ENCODE data around the gene TMEM154.

Gene TMEM154

DNA sequence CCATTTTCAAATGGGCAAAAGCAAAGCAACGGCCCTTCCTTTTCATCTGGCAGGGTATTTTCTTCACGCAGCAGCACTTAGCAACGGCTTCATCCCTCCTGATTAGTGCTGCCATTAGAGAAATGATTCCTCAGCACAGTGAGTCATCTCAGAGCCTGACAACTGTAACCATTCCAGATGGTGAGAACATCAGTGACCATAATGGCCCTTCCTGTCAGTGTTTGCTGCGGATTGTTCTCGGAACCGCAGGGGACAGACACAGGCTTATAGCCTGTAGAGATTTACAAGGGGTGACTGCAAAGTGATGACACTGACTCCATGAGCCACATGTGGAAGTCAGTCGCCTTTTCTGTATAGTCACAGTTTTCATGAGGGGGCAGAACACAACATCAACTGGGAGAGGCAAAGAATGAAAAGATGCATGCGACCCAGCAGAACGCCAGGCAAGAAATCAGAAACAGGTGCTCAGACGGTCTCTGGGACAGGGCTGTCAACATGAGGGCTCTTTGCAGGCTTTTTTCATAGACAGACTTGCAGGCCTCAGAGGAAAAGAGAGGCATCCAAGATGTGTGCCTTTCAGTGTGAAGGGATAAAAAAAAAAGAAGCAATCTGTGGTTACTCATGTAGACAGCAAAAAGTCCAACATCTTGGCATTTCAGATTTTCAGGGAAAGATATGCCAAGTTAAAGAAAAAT, 74.0 kb downstream of the TMEM154 start:
- TF ChIP-seq, protein P1, sequence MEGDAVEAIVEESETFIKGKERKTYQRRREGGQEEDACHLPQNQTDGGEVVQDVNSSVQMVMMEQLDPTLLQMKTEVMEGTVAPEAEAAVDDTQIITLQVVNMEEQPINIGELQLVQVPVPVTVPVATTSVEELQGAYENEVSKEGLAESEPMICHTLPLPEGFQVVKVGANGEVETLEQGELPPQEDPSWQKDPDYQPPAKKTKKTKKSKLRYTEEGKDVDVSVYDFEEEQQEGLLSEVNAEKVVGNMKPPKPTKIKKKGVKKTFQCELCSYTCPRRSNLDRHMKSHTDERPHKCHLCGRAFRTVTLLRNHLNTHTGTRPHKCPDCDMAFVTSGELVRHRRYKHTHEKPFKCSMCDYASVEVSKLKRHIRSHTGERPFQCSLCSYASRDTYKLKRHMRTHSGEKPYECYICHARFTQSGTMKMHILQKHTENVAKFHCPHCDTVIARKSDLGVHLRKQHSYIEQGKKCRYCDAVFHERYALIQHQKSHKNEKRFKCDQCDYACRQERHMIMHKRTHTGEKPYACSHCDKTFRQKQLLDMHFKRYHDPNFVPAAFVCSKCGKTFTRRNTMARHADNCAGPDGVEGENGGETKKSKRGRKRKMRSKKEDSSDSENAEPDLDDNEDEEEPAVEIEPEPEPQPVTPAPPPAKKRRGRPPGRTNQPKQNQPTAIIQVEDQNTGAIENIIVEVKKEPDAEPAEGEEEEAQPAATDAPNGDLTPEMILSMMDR (IDR thresholded peaks at IDR 0.05): no peak

DNA sequence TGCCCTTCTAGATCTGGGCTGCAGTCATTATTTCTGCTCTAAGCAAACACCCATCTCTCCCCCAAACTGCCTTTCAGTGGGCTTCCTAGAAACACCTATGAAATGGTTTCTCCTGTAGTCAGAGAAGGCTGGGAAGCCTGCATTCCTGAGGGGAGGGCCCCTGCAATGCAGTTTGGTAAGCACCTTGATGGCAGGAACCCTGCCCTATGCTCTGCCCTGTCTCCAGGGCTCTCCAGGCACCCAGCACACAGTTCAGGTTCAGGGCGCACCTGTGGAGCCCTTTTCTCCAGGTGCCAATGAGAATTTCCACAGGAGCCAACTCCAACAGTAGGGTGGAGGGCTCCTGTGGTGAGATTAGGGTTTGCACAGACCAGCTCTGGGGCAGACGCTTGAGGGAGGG, 74.8 kb downstream of the TMEM154 start:
- TF ChIP-seq, protein P1 (IDR thresholded peaks at IDR 0.05): no peak

DNA sequence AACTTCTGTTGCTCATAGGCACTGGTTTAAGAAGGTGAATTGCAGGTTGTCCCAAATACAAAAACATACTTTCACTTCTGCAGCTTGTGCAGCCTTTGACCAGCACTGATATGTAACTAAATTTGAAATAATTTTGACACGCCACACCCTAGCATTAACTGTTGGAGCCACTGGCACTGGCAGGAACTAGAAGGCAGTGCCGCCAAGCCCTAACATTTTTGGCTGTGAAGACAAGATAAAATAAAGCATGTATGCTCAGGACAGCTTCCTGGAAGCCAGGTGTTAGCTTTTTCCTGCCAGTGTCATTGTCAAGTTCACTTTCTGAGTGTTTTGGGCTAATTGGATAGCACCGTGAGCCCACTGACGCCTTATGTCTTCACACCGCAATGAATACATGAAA, 78.6 kb downstream of the TMEM154 start:
- TF ChIP-seq, protein P1 (IDR thresholded peaks at IDR 0.05): no peak

DNA sequence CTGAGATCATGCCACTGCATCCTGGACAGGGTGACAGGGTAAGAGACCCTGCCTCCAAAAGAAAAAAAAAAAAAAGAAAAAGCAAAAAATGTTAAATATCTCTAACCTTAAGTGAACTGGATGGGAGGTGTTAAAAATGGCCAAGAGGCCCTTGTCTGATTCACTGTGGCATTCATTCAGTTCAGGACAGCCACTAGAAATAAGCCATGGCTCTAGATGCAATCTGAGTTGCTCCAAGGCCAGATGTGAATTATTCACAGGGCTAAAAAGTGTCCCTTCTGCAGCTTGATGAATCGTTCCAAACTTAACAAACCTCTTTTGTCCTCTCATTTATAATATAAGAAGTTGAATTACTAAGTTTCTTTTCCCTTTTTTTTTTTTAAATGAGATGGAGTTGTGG, 80.2 kb downstream of the TMEM154 start:
- TF ChIP-seq, protein P1 (IDR thresholded peaks at IDR 0.05): no peak

DNA sequence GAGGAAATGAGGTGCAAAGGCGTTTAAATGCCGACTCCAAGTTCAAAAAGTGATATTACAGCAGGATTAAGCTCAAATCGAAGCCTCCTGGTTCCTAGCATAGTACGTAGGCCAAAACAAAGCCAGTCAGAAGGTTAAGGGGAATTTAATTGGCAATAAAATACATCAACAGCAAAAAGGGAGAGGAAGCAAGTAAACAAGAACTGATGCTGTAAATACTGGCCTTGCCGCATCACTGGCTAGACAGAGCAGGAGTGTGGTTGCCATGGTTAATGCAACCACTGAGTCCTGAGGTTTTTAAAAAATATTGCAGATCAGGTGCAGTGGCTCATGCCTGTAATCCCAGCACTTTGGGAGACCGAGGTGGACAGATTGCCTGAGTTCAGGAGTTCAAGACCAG, 80.7 kb downstream of the TMEM154 start:
- TF ChIP-seq, protein P1 (IDR thresholded peaks at IDR 0.05): no peak

DNA sequence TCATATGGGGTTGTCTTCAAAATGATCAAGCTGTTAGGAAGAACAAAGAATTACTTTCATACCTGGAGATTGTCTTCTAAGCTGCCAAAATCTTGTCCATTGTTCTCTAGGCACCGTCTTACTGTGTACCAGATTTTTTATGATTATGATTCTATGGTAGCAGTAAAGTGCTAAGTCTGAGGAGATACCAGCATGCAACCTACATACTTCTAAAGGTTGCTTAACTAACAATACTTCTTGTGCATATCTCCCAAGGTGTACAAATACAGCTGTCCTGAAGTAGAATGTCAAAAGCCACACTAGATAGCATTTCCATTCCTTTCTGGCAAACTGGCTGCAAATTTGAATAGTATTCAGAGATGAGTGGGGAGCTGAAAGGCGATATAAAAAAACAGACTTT, 81.3 kb downstream of the TMEM154 start:
- TF ChIP-seq, protein P1 (IDR thresholded peaks at IDR 0.05): no peak

DNA sequence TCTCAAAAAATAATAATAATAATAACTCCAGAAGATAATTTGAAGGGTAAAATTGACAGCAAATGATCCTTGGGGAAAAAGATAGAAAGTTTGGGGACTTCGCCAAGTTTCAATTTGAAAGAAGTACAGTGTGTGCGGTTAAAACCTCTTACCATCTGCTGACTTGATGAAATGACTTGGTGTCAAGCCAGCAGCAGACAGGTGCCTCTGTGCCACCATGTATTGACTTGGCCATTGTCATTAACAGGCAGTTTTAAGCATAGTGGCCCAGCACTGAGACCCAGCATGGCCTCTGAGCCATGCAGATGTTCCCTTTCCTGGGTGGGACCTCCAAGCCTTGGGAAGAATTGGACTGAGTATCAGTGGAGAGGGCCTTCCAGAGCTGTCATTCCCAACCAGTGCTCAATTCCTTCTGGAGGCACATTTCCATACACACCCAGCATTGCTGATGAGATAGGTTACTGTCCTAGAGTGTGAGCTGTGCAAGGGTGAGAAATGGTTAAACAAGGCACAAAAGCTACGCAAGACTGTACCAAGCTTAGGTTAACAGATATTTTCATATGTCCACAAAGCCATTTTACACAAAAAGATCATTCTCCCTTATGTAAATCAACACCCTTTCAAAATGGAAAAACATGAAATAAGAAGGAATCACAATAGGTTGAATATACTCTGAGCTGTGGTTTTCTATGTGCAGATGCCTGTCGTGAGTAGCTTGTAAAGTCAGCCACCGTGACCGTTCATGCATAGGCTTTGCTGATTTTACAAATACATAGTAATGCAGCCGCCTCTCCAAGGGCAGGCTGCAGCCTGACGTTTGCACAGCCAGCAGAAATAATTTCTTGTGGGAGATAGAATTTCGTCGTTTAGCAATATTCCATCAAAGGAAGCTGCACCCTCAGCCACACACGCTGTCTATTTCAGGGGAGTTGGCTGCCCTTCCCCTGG, 84.5 kb downstream of the TMEM154 start:
- TF ChIP-seq, protein P1 (IDR thresholded peaks at IDR 0.05): no peak
